ENCODE data around the gene BOC. TPM values are rescaled to one million over a fixed set of nuclear protein-coding genes. Genes with fewer than 3 reads are reported as not detected.

BOC gene
- total and polyA plus RNA-seq, 10 of the 15 experiments (the other 5 are each of a cell fraction or from before 2014, with no cell fraction given), result 0.18 TPM; not detected in 9

DNA sequence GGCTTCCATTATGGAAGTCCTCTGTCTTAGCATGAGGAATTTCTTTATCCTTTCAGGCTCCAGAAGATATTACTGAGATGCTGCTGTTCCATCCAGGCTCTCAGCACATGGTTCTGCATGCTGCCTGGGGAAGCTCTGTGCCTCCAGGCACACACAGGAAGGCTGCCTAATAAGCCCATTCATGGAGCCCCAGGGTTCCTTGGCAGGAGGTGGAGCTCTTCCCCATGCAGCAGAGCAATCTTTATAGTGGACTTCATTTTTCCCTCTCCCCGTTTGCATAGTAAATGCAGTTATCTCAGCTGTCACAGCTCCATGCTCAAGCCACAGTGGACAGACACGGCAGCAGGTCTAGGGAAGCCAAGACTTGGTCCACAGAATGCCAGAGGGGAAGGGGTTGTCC is 57.6 kb downstream of the BOC start:
- Histone ChIP-seq H3K79me2 (ENCODE audit: control insufficient read depth, insufficient read depth, low read length) (no peaks in the 10 kb centered on the region), H3K4me1 (ENCODE audit: control insufficient read depth, insufficient read depth, low read length) (no peaks in the 10 kb centered on the region), H3K9me3 (replicated peaks; ENCODE audit: control insufficient read depth, insufficient read depth, low read length) (no peaks in the 10 kb centered on the region), H3K36me3 (ENCODE audit: control insufficient read depth in 2 of 2, insufficient read depth in 2 of 2, low read length in 1 of 2) (no peaks in the 10 kb centered on the region), H3K4me3 (no peak overlapping the region), H3K27ac (ENCODE audit: control insufficient read depth, insufficient read depth) (no peak overlapping the region), H2AFZ (ENCODE audit: control insufficient read depth, low read depth, low read length) (no peak overlapping the region), H3K27me3 (replicated peaks in 1 of 2; ENCODE audit: control insufficient read depth in 2 of 2, insufficient read depth in 2 of 2, low read length in 1 of 2) (no peaks in the 10 kb centered on the region), H3K4me2 (ENCODE audit: control insufficient read depth, insufficient read depth) (no peak overlapping the region), H4K20me1 (ENCODE audit: control insufficient read depth, insufficient read depth) (no peaks in the 10 kb centered on the region), H3K9ac (ENCODE audit: control insufficient read depth, insufficient read depth, low read length) (no peak overlapping the region)
- FAIRE-seq (no peak), DNase-seq (ENCODE audit: low read depth, low spot score) (no peak), ATAC-seq (no peak)
- ChIA-PET SMC1A (ENCODE audit: uncharacterized antibody, unreplicated experiment) (interaction anchor here (0.7 kb wide), 1 partner anchor 16 kb away, joined by 4 read pairs; no protein-coding TSS in a partner anchor), POLR2A (no interaction called here), RAD21 (ENCODE audit: unreplicated experiment) (interaction anchor here (1.2 to 1.5 kb wide), 2 partner anchors 8 to 20 kb away, joined by 3 to 6 read pairs; no protein-coding TSS in a partner anchor), CTCF (interaction anchor here (1.1 to 1.6 kb wide), 3 partner anchors 10 to 32 kb away, joined by 3 to 4 read pairs (median 4); no protein-coding TSS in a partner anchor)
- in situ Hi-C loops (cut with MboI) (no loop called here), intact Hi-C loops (cut with micrococcal nuclease; ENCODE audit: unreplicated experiment) (no loop called here)
- 34% methylated on average over 2 of the region's 2 CpGs for WGBS (ENCODE audit: insufficient coverage, insufficient replicate concordance, low lambda C conversion rate, missing lambda C conversion rate)
- no peak for TF ChIP-seq HCFC1 (IDR thresholded peaks at IDR 0.05; ENCODE audit: low read length)
- no peak for TF ChIP-seq MEF2A (IDR thresholded peaks at IDR 0.05; ENCODE audit: insufficient read depth, low read depth, low read length)
- no peak for TF ChIP-seq KAT2A (conservative IDR thresholded peaks at IDR 0.05; ENCODE audit: control insufficient read depth, low read depth, low read length)
- no peak for TF ChIP-seq WRNIP1 (IDR thresholded peaks at IDR 0.05; ENCODE audit: borderline replicate concordance, low read depth, low read length)
- TF ChIP-seq, protein P1, sequence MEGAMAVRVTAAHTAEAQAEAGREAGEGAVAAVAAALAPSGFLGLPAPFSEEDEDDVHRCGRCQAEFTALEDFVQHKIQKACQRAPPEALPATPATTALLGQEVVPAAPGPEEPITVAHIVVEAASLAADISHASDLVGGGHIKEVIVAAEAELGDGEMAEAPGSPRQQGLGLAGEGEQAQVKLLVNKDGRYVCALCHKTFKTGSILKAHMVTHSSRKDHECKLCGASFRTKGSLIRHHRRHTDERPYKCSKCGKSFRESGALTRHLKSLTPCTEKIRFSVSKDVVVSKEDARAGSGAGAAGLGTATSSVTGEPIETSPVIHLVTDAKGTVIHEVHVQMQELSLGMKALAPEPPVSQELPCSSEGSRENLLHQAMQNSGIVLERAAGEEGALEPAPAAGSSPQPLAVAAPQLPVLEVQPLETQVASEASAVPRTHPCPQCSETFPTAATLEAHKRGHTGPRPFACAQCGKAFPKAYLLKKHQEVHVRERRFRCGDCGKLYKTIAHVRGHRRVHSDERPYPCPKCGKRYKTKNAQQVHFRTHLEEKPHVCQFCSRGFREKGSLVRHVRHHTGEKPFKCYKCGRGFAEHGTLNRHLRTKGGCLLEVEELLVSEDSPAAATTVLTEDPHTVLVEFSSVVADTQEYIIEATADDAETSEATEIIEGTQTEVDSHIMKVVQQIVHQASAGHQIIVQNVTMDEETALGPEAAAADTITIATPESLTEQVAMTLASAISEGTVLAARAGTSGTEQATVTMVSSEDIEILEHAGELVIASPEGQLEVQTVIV (IDR thresholded peaks at IDR 0.05; ENCODE audit: borderline replicate concordance, partially characterized antibody), result no peak
- no peak for TF ChIP-seq RBBP5 (conservative IDR thresholded peaks at IDR 0.05)
- TF ChIP-seq, protein P2, sequence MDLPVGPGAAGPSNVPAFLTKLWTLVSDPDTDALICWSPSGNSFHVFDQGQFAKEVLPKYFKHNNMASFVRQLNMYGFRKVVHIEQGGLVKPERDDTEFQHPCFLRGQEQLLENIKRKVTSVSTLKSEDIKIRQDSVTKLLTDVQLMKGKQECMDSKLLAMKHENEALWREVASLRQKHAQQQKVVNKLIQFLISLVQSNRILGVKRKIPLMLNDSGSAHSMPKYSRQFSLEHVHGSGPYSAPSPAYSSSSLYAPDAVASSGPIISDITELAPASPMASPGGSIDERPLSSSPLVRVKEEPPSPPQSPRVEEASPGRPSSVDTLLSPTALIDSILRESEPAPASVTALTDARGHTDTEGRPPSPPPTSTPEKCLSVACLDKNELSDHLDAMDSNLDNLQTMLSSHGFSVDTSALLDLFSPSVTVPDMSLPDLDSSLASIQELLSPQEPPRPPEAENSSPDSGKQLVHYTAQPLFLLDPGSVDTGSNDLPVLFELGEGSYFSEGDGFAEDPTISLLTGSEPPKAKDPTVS (IDR thresholded peaks at IDR 0.05; ENCODE audit: low read depth, low read length), result no peak
- no peak for TF ChIP-seq BACH1 (IDR thresholded peaks at IDR 0.05; ENCODE audit: borderline replicate concordance)
- TF ChIP-seq, protein P3, sequence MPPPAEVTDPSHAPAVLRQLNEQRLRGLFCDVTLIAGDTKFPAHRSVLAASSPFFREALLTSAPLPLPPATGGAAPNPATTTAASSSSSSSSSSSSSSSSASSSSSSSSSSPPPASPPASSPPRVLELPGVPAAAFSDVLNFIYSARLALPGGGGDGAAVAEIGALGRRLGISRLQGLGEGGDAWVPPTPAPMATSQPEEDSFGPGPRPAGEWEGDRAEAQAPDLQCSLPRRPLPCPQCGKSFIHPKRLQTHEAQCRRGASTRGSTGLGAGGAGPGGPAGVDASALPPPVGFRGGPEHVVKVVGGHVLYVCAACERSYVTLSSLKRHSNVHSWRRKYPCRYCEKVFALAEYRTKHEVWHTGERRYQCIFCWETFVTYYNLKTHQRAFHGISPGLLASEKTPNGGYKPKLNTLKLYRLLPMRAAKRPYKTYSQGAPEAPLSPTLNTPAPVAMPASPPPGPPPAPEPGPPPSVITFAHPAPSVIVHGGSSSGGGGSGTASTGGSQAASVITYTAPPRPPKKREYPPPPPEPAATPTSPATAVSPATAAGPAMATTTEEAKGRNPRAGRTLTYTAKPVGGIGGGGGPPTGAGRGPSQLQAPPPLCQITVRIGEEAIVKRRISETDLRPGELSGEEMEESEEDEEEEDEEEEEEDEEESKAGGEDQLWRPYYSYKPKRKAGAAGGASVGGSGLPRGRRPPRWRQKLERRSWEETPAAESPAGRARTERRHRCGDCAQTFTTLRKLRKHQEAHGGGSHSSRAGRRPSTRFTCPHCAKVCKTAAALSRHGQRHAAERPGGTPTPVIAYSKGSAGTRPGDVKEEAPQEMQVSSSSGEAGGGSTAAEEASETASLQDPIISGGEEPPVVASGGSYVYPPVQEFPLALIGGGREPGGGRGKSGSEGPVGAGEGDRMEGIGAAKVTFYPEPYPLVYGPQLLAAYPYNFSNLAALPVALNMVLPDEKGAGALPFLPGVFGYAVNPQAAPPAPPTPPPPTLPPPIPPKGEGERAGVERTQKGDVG (CRISPR knock-in tag; IDR thresholded peaks at IDR 0.05), result no peak
- no peak for TF ChIP-seq SMAD1 (IDR thresholded peaks at IDR 0.05; ENCODE audit: low read depth, partially characterized antibody)
- TF ChIP-seq CREB1 (IDR thresholded peaks at IDR 0.05; ENCODE audit: low read depth), result no peak
- TF ChIP-seq, protein P4, sequence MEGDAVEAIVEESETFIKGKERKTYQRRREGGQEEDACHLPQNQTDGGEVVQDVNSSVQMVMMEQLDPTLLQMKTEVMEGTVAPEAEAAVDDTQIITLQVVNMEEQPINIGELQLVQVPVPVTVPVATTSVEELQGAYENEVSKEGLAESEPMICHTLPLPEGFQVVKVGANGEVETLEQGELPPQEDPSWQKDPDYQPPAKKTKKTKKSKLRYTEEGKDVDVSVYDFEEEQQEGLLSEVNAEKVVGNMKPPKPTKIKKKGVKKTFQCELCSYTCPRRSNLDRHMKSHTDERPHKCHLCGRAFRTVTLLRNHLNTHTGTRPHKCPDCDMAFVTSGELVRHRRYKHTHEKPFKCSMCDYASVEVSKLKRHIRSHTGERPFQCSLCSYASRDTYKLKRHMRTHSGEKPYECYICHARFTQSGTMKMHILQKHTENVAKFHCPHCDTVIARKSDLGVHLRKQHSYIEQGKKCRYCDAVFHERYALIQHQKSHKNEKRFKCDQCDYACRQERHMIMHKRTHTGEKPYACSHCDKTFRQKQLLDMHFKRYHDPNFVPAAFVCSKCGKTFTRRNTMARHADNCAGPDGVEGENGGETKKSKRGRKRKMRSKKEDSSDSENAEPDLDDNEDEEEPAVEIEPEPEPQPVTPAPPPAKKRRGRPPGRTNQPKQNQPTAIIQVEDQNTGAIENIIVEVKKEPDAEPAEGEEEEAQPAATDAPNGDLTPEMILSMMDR (IDR thresholded peaks at IDR 0.05 in 2 of 3, conservative IDR thresholded peaks at IDR 0.05 in 1 of 3; ENCODE audit: control insufficient read depth in 2 of 3, extremely low read depth in 1 of 3, insufficient read depth in 1 of 3, low read depth in 3 of 3, low read length in 3 of 3), result no peak
- TF ChIP-seq, protein P5, sequence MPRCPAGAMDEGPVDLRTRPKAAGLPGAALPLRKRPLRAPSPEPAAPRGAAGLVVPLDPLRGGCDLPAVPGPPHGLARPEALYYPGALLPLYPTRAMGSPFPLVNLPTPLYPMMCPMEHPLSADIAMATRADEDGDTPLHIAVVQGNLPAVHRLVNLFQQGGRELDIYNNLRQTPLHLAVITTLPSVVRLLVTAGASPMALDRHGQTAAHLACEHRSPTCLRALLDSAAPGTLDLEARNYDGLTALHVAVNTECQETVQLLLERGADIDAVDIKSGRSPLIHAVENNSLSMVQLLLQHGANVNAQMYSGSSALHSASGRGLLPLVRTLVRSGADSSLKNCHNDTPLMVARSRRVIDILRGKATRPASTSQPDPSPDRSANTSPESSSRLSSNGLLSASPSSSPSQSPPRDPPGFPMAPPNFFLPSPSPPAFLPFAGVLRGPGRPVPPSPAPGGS (IDR thresholded peaks at IDR 0.05; ENCODE audit: borderline replicate concordance, insufficient read depth, low read depth, low read length, poor library complexity, severe bottlenecking), result no peak
- no TSS peak for BruUV-seq (replicated peaks)

Data from GM12878 (cell line).